GM19099 (cell line): Measurements from ENCODE around the gene CEP126.

Source experiments
- POLR2A ChIP-seq: IDR thresholded peaks from 3 replicates; pipeline ENCODE4 v1.6.1; 2011; ENCODE audit warnings: low read depth; ENCODE audit not compliant: insufficient read length; ENCODE audit errors: extremely low read depth

The CEP126 gene

GRCh38 chr11:101974255-101974654, 59.4 kb downstream of the CEP126 start:
- no peak for TF ChIP-seq POLR2A

GRCh38 chr11:101974771-101975170, 60.0 kb downstream of the CEP126 start:
- TF ChIP-seq POLR2A: no peak

GRCh38 chr11:101975734-101976133, 60.9 kb downstream of the CEP126 start:
- no peak for TF ChIP-seq POLR2A

GRCh38 chr11:101987370-101987769, 72.6 kb downstream of the CEP126 start:
- no peak for TF ChIP-seq POLR2A

- TF ChIP-seq POLR2A: no peak
These were observed 78.4 kb downstream of the CEP126 start for GRCh38 chr11:101993172-101993571.

GRCh38 chr11:101996111-101996510, 81.3 kb downstream of the CEP126 start:
- TF ChIP-seq POLR2A: no peak

- no peak for TF ChIP-seq POLR2A
These were observed 87.0 kb downstream of the CEP126 start for GRCh38 chr11:102001657-102002338.

- no peak for TF ChIP-seq POLR2A
These were observed 89.4 kb downstream of the CEP126 start for GRCh38 chr11:102004220-102004619.

- TF ChIP-seq POLR2A: no peak
These were observed 90.5 kb downstream of the CEP126 start for GRCh38 chr11:102005306-102005705.

- no peak for TF ChIP-seq POLR2A
These were observed 92.2 kb downstream of the CEP126 start for GRCh38 chr11:102006835-102007566.

- no peak for TF ChIP-seq POLR2A
These were observed 93.0 kb downstream of the CEP126 start for GRCh38 chr11:102007567-102008437.

GRCh38 chr11:102010776-102011494, 96.1 kb downstream of the CEP126 start:
- no peak for TF ChIP-seq POLR2A

- no peak for TF ChIP-seq POLR2A
These were observed 98.1 kb downstream of the CEP126 start for GRCh38 chr11:102012946-102013345.

- no peak for TF ChIP-seq POLR2A
These were observed 99.9 kb downstream of the CEP126 start for GRCh38 chr11:102014756-102015155.

- no peak for TF ChIP-seq POLR2A
These were observed 102.2 kb downstream of the CEP126 start for GRCh38 chr11:102017026-102017425.

- no peak for TF ChIP-seq POLR2A
These were observed 111.4 kb downstream of the CEP126 start for GRCh38 chr11:102026217-102026616.

GRCh38 chr11:102026959-102027358, 112.1 kb downstream of the CEP126 start:
- TF ChIP-seq POLR2A: no peak
